Nephron progenitor cell (in vitro differentiated cells): Measurements from ENCODE around the gene TBX10.
"Not testable (repeated sequence)": the region's sequence is repeated elsewhere in the genome, so short reads cannot be mapped to it uniquely, and the experiment has no call there.

Experiments used
- DNase-seq: peaks from one replicate; pipeline ENCODE4 v3.0.0; 2021
- H3K27ac Mint-ChIP-seq: 2 replicates; pipeline ENCODE4 v1.8.0; 2021; ENCODE audit warnings: mild to moderate bottlenecking, moderate library complexity, mixed read lengths
- H3K27me3 Mint-ChIP-seq: 2 replicates; pipeline ENCODE4 v1.8.0; 2021; ENCODE audit warnings: mild to moderate bottlenecking, low read depth, mixed read lengths; ENCODE audit not compliant: poor library complexity
- H3K36me3 Mint-ChIP-seq: 2 replicates; pipeline ENCODE4 v1.8.0; 2021; ENCODE audit warnings: low read depth, mixed read lengths
- H3K4me1 Mint-ChIP-seq: 2 replicates; pipeline ENCODE4 v1.8.0; 2021; ENCODE audit warnings: mixed read lengths
- H3K4me3 Mint-ChIP-seq: 2 replicates; pipeline ENCODE4 v1.8.0; 2021; ENCODE audit warnings: mild to moderate bottlenecking, moderate library complexity, mixed read lengths
- H3K9me3 Mint-ChIP-seq: 2 replicates; pipeline ENCODE4 v1.8.0; 2021; ENCODE audit warnings: mild to moderate bottlenecking, moderate library complexity, mixed read lengths
- CTCF ChIP-seq: fragments of 200-600 bp; sonication (generic); IDR thresholded peaks from 2 replicates; pipeline ENCODE4 v1.5.0; 2021; ENCODE audit warnings: antibody characterized with exemption

The TBX10 gene

GRCh38 chr11:67600324-67601029 lies 39.1 kb downstream of the TBX10 start:
- H3K36me3 Mint-ChIP-seq = no peaks in the 10 kb centered on the region
- peaks cover 29% of the 10 kb centered on the region for H3K27me3 Mint-ChIP-seq
- H3K9me3 Mint-ChIP-seq = peaks cover 49% of the 10 kb centered on the region
- H3K4me1 Mint-ChIP-seq = peaks cover 14% of the 10 kb centered on the region
- no peak overlapping the region for H3K4me3 Mint-ChIP-seq
- no peak for TF ChIP-seq CTCF
- H3K27ac Mint-ChIP-seq = no peak overlapping the region
- DNase-seq = no peak

GRCh38 chr11:67599149-67599548 lies 40.4 kb downstream of the TBX10 start:
- Mint-ChIP-seq H3K4me3 (no peak overlapping the region), H3K36me3 (no peaks in the 10 kb centered on the region), H3K9me3 (peaks cover 49% of the 10 kb centered on the region), H3K4me1 (peaks cover 13% of the 10 kb centered on the region), H3K27me3 (peaks cover 20% of the 10 kb centered on the region), H3K27ac (no peak overlapping the region)
- DNase-seq = no peak
- no peak for TF ChIP-seq CTCF

GRCh38 chr11:67597963-67598362 lies 41.6 kb downstream of the TBX10 start:
- not testable (repeated sequence) for H3K36me3 Mint-ChIP-seq, H3K27ac Mint-ChIP-seq, DNase-seq, H3K4me3 Mint-ChIP-seq
- Mint-ChIP-seq H3K4me1 (peaks cover 13% of the 10 kb centered on the region), H3K9me3 (peaks cover 47% of the 10 kb centered on the region), H3K27me3 (peaks cover 19% of the 10 kb centered on the region)

GRCh38 chr11:67597458-67597857 lies 42.1 kb downstream of the TBX10 start:
- DNase-seq, H3K4me3 Mint-ChIP-seq, H3K27ac Mint-ChIP-seq, H3K36me3 Mint-ChIP-seq: not testable (repeated sequence)
- Mint-ChIP-seq H3K4me1 (peaks cover 13% of the 10 kb centered on the region), H3K27me3 (peaks cover 14% of the 10 kb centered on the region), H3K9me3 (peaks cover 42% of the 10 kb centered on the region)

- no peak overlapping the region for H3K27ac Mint-ChIP-seq
- no peak for DNase-seq
- peaks cover 16% of the 10 kb centered on the region for H3K27me3 Mint-ChIP-seq
- no peak for TF ChIP-seq CTCF
- H3K4me3 Mint-ChIP-seq = no peak overlapping the region
- peaks cover 13% of the 10 kb centered on the region for H3K4me1 Mint-ChIP-seq
- H3K9me3 Mint-ChIP-seq = peaks cover 42% of the 10 kb centered on the region
- no peaks in the 10 kb centered on the region for H3K36me3 Mint-ChIP-seq
These were observed 42.7 kb downstream of the TBX10 start for GRCh38 chr11:67596753-67597300.

GRCh38 chr11:67594480-67594879 lies 45.1 kb downstream of the TBX10 start:
- peaks cover 30% of the 10 kb centered on the region for H3K9me3 Mint-ChIP-seq
- H3K27me3 Mint-ChIP-seq = peaks cover 15% of the 10 kb centered on the region
- no peak overlapping the region for H3K4me3 Mint-ChIP-seq
- no peak for DNase-seq
- no peak for TF ChIP-seq CTCF
- H3K27ac Mint-ChIP-seq = no peak overlapping the region
- H3K36me3 Mint-ChIP-seq = peaks cover 10% of the 10 kb centered on the region
- no peaks in the 10 kb centered on the region for H3K4me1 Mint-ChIP-seq

- Mint-ChIP-seq H3K9me3 (peaks cover 21% of the 10 kb centered on the region), H3K36me3 (peaks cover 17% of the 10 kb centered on the region), H3K4me3 (no peak overlapping the region), H3K27ac (no peak overlapping the region), H3K4me1 (no peaks in the 10 kb centered on the region), H3K27me3 (peaks cover 15% of the 10 kb centered on the region)
- no peak for DNase-seq
- no peak for TF ChIP-seq CTCF
These were observed 46.0 kb downstream of the TBX10 start for GRCh38 chr11:67593565-67593905.
